HG03097 (cell line): ENCODE data around the gene CXCL13.
"Not testable (repeated sequence)": the region's sequence is repeated elsewhere in the genome, so short reads cannot be mapped to it uniquely, and the experiment has no call there.

Experiments
- ATAC-seq: cut with Tn5 transposase; IDR thresholded peaks from one replicate; pipeline ENCODE4 v1.9.1; 2021; ENCODE audit not compliant: unreplicated experiment, low FRiP score

The CXCL13 gene

GRCh38 chr4:77652237-77652897, 46.7 kb downstream of the CXCL13 start:
- no peak for ATAC-seq

GRCh38 chr4:77653162-77653758, 47.6 kb downstream of the CXCL13 start:
- no peak for ATAC-seq

DNA sequence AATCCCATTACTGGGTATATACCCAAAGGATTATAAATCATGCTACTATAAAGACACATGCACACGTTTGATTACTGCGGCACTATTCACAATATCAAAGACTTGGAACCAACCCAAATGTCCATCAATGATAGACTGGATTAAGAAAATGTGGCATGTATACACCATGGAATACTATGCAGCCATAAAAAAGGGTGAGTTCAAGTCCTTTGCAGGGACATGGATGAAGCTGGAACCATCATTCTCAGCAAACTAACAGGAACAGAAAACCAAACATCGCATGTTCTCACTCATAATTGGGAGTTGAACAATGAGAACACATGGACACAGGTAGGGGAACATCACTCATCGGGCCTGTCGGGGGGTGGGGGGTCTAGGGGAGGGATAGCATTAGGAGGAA, 54.7 kb downstream of the CXCL13 start:
- ATAC-seq = not testable (repeated sequence)
